GM18517 (cell line): ENCODE results near the gene VPS13D.
"Not testable (repeated sequence)": the region's sequence is repeated elsewhere in the genome, so short reads cannot be mapped to it uniquely, and the experiment has no call there.

Experiments
- ATAC-seq: cut with Tn5 transposase; IDR thresholded peaks from one replicate; pipeline ENCODE4 v1.9.1; 2021; ENCODE audit warnings: mild to moderate bottlenecking, moderate library complexity; ENCODE audit not compliant: unreplicated experiment

The VPS13D gene

DNA sequence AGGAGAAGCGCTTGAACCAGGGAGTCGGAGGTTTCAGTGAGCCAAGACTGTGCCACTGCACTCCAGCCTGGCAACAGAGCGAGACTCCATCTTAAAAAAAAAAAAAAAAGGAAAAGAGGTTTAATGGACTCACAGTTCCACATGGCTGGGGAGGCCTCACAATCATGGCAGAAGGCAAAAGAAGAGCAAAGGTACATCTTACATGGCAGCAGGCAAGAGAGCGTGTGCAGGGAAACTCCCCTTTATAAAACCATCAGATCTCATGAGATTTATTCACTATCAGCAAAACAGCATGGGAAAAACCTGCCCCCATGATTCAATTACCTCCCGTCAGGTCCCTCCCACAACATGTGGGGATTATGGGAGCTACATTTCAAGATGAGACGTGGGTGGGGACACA, 5.7 kb upstream of the VPS13D start:
- ATAC-seq = not testable (repeated sequence)

DNA sequence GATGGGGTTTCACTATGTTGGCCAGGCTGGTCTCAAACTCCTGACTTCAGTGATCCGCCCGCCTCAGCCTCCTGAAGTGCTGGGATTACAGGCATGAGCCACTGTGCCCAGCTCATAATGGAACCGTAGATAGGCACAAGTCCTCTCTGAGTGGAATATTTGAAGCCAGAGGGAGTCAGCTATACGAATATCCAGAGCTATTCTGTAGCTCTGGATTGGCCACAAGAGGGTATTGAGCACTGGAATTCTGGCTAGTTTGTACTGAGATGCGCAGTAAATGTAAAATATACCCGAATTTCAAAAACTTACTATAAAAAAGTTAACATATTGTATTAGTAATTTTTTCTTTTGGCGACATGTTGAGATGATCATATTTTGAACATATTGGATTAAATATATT, 851 bp upstream of the VPS13D start:
- ATAC-seq = no peak

DNA sequence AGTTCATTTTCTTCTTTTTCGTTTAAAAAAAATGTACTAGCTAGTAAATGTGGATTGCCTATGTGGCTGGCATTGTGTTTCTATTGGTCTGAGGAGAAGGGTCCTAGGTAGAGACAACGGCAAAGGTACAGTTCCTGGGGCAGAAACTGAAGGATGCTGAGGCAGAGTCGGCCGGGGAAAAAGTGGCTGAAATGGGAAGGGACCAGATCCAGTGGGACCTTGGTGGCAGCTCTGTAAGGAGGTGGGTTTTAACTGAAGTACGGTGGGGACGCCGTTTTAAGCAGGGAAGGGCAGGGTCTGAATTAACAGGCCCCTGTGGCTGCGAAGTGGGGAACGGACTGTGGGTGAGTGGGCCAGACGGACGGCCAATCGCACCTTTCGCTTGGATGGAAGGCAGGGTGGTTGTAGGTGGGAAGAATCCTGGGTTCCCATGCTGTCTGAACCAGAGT, 420 bp upstream of the VPS13D start:
- no peak for ATAC-seq

DNA sequence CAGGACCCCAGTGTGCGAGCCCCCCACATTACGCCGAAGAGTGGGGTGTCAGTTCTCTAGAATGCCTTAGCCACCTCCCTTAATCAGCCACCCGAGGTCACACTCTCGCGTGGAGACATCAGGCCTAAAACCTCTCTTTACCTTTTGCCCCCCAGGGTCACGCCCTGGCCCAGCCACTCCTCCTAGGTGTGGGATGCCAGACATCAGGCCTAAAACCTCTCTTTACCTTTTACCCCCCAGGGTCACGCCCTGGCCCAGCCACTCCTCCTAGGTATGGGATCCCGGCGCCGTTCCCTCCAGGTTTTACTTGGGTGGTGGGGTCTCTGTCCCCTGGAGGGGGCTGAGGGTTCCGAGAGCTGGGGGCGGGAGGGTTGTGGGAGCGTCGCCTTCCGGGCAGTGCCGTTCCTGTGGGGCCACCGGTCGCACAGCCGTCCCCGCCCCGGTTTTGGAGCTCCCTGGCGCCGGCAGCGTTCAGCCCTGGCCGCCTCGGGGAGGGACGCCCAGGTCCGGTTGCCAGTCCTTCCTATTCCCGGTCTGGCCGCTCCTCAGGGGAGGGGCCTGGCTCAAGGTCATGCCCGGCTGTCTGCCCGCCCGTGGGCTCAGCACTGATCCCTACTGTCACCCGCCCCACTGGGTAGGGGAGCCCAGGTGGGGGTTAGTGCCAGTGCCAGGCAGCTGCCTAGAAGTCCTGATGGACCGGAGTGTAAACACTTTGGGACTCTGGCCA, 882 bp downstream of the VPS13D start:
- ATAC-seq = peak; percentile 18

DNA sequence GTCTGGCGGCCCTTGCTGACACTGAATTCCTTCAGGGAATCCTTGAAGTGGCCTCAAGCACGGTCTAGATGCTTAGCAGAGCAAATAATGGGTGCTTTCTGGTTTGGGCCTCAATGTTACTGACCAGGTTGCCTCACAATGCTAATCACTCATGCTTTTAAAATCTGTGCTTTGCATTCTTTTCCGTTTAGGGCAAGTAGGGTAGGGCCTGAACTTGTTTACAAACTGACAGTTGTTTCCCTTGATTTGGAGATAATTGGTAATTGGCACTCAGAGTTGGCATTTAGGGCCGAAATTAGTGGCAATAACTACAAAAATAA, 1.4 kb downstream of the VPS13D start:
- no peak for ATAC-seq

DNA sequence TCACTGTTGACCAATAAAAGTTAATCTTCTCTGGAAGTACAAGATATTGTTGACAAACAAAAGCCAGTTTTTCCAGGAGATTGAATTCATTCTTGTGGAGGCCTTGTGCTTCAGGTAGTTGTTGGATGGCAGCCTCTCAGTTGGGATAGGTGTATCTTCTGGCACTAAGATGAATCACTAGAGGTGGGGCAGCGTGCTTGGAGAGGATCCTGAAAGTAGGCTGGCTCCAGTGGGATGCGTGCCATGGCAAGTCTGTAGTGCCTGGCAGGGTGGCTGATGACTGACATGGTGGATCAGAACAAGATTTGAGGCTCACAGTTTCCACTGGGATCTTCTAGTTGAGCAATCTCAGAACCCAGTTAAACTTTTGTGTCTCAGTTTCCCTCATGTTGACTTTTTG, 2.4 kb downstream of the VPS13D start:
- ATAC-seq = no peak

DNA sequence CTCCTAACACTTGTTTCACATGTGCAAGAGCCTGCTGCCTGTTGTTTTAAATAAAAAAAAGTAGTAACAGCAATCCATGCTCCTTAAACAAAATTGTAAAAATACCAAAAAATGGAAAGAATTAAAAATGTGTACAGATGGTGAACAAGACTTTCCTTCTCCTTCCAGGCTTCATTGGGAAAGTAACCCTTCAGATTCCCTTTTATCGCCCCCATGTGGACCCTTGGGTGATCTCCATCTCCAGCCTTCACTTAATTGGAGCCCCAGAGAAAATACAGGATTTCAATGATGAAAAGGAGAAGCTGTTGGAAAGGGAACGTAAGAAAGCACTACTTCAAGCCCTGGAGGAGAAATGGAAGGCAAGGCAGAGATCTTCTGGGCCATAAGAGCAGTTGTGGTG, 14.2 kb downstream of the VPS13D start:
- ATAC-seq = no peak

DNA sequence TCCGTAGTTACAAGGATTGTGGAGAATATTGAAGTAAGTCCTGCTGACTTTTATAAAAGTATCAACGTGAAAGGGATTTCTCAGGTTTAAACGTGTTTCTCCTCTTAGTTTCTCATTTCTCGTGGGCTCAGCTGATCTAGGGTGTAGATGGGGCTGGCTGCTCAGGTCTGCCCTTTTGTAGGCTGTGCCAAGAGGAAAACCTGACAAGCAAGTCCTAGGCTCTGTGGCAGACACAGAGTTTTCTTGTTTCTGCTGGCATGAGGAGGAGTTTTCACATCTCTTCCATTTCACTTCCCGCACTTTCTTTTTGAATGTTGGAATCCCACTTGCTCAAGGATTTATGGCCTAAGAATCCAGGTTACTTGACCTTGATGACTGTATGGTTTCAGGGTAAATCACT, 14.8 kb downstream of the VPS13D start:
- ATAC-seq = no peak

DNA sequence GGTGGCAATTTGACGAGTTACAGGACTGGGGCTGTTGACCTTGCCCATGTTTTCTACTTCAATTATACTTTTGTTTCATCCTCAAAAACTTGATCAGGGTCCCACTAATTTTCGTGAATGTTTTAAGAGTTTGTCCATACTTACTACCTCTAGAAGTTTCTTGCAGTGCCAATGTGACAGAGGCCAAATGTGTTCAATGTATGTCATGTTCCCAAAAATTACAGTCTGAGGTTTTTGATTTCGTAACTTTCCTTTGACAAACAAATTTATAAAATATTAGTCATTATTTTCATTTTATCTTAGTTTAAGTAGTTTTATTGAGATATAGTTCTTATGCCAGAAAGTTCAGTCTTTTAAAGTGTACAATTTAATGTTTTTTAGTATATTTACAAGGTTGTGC, 15.3 kb downstream of the VPS13D start:
- no peak for ATAC-seq

DNA sequence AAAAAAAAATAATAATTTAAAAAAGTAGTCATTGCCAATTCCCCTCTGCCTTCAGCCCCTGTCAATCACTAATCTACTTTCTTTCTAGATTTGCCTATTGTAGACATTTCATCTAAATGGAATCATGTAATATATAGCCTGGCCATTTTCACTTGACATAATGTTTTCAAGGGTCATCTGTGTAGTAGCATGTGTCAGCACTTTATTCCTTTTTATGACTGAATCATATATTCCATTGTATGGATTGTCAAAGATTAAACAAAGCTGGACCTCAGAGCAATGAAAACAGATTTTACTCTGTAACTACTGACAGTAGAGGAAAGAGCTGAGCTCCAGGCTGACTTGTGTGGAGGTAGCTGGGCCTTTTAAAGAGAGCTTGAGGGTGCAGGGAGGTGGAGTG, 15.9 kb downstream of the VPS13D start:
- no peak for ATAC-seq

DNA sequence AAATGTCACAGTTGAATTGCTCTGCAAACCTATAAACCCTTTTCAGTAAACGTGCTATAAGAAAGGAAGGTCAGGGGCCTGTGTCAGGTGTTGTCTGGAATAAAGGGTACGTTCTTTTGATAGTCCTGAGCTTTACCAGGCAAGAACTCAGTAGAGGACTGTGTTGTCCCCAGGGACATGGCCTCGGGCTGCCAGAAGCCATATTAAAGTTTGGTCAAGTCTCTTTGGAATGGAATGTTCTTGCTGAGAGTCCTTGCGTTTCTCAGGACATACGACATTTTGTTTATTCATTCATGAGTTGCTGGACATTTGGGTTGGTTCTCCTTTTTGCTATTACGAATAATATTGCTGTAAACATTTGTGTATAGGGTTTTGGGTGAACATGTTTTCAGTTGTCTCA, 16.8 kb downstream of the VPS13D start:
- ATAC-seq = no peak

DNA sequence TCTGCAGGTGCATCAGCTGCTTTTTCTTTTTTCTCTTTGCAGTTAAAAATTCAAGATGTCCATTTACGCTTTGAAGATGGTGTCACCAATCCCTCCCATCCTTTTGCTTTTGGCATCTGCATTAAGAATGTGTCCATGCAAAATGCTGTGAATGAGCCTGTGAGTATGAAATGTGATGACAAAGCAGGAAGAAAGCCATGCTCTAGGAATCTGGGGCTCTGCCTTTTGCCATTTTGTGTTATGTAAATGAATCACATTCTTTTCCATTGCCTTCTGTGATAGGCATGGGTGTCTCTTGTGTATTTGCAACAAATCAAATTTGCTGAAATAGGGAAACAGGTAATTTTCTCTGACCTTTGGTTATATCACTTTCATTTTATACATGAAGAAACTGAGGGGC, 19.4 kb downstream of the VPS13D start:
- ATAC-seq = no peak

DNA sequence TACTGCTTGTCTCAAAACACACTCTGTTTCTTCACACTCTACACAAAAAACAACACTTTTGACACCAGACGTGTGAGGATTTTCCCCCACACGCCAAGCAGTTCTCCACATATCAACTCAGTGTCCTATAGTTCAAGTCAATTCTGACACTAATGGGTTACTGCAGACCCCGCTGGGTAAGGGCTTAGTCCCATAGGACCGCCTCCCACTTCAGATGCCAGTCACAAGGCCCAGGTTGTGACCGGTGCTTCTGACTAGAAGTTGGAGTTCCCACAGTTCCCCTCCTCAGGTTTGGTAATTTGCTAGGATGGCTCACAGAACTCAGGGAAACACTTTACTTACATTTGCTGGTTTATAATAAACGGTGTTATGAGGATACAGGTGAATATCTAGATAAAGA, 19.9 kb downstream of the VPS13D start:
- ATAC-seq = no peak

DNA sequence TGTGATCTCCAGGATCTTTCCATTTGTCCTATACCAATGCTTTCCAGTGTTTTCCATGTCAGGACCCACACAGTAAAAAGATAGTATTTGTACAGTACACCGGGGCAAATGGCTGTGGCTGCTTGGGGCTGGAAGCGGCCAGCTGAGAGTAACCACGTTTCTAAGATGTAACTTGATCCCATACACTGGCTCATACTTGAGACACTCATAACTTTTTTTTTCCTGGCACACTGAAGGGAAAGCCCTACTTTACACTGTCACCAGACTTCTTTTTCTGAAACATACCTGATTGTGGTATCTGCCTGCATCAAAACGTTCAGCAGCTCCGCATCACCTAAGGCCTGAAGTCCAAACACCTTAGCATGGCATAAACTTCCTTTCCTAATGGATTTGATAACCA, 21.6 kb downstream of the VPS13D start:
- no peak for ATAC-seq

DNA sequence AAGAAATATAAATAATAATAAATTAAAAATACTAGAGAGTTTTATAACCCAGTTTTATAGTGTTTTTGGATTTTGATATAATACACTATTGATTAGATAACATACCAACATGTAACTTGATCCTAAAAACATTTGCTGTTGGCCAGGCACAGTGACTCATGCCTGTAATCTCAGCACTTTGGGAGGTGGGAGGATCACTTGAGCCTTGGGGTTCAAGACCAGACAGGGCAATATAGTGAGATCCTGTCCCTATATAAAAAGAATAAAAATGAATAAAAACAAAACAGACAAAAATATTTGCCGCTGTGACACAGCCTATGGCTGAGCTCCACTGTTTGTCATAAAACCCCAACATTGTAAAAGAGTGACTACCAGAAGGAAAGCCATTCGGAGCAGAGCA, 26.1 kb downstream of the VPS13D start:
- no peak for ATAC-seq

DNA sequence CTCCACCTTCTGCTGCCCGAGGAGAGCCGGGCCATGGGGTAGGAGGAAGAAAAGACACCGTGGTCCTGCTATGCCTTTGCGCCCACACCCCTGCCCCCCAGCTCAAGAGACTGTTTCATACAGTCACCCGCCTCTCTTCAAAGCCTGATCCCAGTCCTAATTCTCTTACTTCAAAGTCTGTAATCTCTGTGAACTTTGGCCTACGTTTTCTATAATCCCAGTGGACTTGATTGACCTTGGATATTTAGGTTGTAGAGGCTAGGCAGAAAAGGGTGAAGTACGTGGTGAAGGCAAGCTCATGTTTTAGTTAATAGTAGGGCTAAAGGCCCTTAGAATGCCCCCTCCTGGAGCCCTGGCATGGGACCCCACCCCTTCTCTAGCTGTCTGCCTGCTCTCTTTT, 28.4 kb downstream of the VPS13D start:
- no peak for ATAC-seq

DNA sequence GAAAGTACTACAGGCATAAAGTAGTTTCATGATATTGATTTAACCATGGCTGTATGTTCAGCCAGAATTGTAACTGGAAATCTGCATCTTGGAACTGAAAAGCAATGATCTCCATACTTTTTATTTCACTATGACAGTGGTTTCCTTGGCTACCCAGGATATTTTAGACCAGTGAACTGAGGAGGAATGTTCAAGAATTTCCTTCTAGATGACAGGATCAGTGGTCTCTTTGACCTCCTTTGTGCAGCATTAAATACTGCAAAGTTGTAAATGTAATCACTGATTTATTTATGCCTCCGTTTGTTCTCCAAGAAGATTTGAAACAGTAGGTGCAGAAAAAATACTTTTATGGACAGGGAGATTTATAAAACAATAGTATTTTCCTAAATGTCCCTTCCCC, 39.5 kb downstream of the VPS13D start:
- ATAC-seq = no peak

DNA sequence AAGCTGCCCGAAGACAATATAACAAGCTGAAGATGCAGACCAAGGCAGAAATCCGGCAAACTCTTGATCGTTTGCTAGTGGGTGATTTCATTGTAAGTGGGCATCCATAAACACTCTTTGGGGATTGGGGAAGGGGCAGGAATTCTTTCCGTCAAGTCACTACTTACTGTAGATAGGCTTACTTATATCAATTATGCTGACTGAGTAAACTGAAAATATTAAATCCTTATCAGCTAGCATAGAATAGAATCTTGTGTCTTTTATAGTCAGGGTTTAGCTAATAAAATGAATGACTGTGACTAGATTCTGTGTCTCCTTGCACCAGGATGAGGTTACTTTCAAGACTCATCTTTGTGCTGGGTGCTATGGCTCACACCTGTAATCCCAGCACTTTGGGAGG, 41.2 kb downstream of the VPS13D start:
- ATAC-seq = no peak

DNA sequence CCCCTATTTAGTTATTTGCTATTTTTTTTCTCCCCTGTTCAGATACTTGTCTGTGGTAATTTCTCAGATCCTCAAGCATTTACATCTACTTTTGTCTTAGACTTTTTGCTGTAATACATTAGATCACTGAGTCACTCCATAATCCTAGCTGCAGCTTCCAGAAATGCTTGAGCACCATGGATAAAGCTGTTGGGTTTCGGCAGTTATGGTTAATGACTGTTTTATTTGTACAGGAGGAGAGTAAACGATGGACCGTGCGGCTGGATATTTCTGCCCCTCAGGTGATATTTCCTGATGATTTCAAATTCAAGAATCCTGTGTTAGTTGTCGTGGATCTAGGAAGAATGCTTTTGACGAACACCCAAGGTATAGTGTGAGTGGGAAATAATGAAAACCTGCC, 42.9 kb downstream of the VPS13D start:
- no peak for ATAC-seq

DNA sequence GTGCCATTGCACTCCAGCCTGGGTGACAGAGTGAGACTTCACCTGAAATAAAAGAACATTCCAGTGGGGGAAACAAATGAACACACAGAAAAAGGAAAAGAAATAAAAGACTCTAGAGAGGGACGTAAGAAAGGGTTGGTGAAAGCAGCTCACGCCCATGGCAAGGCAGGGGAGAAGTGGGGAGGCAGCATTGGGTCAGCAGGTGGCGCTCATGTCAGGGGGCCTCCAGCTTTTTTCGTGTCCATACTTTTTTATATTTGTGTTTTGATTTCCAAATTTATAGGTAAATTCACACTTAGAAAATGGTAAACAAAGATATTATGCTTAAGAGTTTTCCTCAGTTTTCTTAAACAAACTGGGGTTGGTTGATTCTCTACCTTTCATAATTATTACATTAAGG, 45.5 kb downstream of the VPS13D start:
- no peak for ATAC-seq

DNA sequence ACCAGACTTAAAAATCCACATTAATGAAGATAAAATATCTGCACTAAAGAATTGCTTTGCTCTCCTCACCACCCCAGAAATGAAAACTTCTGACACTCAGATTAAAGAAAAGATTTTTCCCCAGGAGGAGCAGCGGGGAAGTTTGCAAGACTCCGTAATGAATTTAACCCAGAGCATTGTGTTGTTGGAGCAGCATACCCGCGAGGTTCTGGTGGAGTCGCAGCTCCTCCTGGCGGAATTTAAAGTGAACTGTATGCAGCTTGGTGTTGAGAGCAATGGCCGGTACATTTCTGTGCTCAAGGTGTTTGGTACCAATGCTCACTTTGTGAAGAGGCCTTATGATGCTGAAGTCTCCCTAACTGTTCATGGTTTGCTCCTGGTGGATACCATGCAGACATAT, 46.4 kb downstream of the VPS13D start:
- no peak for ATAC-seq

DNA sequence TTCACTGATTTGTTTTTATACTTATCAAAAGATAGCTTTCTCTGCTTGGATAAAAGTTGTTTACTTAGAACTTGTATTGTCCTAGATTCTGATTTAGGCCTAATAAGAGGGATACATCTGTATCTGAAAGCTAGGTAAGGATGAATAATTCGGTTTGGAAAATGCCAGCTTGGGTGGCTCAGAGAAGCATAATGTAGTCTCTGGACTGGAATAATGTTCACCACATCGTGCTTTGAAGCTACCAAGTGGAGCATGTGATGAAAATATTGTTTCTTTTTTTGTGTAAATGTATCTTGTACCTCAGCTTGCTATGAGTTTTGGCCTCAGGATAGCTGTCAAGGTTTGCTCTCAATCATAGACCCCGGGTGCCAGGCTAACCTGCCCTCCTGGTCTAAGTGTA, 49.2 kb downstream of the VPS13D start:
- no peak for ATAC-seq

DNA sequence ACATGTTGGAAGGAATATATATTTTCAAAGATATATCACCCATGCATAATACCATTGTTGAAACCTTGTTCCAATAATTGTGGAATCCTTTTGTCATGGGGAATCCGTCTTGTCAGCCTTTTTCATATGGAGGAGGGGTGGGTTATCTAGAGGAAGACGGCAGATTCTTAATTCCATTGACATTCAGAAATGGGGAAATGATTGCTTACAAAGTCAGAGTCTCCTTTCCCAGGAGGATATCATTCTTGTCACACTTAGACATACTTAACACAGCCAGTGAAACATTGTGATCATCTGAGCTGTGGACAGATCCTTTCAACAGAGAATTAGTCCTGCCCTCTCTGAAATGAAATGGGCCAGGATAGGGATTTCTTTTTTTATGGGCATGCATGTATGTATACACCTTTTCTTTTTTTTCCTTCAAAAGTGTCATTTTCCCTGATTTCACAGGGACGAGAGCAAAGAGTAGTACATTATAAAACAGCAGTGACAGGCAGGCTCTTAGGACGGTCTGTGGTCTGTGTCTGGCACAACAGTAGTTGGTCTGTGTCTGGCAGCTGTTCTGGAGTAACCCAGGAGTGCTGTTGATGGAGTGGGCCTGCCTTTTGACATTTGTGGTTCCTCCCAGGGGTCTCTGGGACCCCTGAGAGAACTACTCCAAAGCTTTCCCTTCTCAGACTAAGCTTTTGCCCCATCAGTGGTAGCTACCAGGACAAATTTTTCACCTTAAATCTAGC, 50.1 kb downstream of the VPS13D start:
- no peak for ATAC-seq
